Hepatic stellate cell (primary cell): ENCODE data around the gene ATF7IP.
"Not testable (repeated sequence)": the region's sequence is repeated elsewhere in the genome, so short reads cannot be mapped to it uniquely, and the experiment has no call there.

Source experiments
- DNase-seq: peaks from one replicate; pipeline ENCODE4 v3.0.0; 2011; ENCODE audit warnings: low spot score

The ATF7IP gene

DNA sequence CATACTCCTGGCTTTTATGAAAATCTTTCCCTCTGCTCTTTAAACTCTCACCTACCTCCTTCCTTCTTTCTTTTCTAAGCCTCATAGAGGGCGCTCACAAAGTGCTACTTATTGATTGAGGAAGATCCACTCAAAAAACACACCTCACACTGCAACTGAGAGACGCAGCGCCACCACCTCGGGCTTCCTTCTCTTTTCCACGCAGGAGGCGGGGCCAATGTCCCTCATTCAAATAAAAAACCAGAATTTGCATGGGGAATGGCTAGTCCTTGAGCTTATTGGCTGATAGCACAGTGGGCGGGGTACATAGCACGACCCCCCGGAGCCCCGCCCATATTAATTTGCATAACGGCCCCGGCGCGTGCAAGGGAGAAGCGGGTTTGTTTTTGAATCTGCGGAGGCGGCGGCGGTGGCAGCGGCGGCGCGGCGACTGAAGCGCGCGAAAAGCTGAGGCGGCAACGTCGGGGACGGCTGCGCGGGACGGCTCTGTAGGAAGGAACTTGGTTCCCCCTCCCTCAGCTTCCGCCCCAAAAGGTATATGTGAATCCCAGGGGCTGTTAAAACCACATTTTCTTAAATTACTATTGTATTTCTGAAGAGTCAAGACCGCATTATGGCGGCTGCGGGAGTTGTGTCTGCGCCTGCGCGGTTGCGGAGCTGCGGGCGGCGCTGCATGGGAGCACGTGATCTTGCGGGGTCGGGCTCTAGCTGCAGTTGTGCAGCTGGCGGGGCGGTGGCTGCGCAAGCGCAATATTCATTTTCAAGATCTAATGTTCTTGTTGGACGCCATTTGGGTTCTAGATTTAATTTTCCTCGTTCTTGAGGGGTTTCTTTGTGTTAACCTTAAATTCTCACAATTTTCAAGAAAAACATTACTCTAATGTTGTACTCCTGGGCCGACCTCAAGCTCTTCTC is at the start of gene ATF7IP:
TSS of gene ATF7IP (plus strand) at position 389 of the 915 bp plus-strand sequence. CDS start 58,234 bp downstream, outside the sequence.
- DNase-seq = peak; percentile 99

GRCh38 chr12:14317362-14318146 is 47.9 kb upstream of the ATF7IP start:
- no peak for DNase-seq

DNA sequence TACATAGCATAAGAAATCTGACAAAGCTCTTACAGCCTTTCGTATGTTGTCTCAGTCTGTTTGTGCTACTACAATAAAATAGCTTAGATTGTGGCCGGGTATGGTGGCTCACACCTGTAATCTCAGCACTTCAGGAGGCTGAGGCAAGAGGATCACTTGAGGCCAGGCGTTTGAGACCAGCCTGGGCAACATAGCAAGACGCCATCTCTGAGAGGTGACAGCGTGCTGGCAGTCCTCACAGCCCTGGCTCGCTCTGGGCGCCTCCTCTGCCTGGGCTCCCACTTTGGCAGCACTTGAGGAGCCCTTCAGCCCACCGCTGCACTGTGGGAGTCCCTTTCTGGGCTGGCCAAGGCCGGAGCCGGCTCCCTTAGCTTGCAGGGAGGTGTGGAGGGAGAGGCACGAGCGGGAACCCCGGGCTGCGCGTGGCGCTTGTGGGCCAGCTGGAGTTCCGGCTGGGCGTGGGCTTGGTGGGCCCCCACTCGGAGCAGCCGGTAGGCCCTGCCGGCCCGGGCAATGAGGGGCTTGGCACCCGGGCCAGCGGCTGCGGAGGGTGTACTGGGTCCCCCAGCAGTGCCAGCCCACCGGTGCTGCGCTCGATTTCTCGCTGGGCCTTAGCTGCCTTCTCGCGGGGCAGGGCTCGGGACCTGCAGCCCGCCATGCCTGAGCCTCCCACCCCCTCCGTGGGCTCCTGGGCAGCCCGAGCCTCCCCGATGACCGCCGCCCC is 45.6 kb upstream of the ATF7IP start:
- DNase-seq = not testable (repeated sequence)

GRCh38 chr12:14322403-14322802 is 43.1 kb upstream of the ATF7IP start:
- DNase-seq = no peak

DNA sequence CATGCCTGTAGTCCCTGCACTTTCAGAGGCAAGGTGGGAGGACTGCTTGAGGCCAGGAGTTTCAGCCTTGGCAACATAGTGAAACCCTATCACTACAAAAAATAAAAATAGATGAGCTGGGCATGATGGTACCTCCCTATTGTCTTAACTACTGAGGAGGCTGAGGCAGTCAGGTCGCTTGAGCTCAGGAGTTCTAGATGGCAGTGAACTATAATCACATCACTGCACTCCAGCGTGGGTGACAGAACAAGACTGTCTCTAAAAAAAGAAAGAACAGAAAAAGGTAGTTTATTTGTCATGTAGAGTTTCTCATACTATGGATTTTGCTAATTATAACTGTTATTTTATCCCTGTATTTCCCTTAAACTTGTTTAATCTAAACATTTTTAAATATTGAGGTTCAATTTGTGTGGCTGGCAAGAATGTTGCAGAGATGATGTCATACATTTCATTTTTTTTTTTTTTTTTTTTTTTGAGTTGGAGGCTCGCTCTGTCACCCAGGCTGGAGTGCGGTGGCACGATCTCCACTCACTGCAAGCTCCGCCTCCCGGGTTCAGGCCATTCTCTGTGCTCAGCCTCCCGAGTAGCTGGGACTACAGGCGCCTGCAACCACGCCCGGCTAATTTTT is 39.7 kb upstream of the ATF7IP start:
- DNase-seq = no peak

DNA sequence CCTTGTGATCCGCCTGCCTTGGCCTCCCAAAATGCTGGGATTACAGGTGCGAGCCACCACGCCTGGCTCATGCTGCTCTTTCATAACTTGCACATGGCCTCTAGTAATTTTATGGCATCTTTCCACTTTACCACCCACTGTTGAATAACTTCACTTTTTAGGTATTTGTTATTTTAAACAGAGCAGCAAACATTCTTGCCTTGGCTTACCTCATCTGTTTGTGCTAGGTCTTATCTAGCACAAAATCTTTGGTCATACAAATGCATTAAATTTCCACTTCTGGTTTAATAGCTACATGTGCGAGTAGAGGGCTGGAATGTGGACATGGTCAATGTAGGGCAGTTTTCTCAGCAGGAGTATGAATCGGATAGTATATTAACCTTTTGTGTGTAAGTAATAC is 38.8 kb upstream of the ATF7IP start:
- no peak for DNase-seq

DNA sequence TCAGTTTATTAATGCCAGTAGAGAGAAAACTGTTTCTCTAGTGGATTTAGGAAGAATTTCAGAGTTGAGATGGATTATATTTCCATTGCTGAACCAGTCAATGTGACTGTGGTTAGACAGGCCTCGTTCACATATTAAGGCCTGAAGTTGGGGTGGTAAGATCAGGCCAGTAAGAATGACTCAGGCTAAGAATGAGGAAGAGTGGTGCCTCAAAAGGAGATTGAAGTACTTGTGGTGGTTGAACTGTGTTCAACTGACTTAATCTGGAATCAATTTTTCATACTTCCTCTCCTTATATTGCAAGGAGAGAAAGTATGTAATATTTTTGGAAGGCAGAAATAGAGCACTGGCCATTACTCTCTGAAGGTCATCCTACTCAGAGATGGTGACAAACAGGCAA is 37.8 kb upstream of the ATF7IP start:
- peak; percentile 23 for DNase-seq

DNA sequence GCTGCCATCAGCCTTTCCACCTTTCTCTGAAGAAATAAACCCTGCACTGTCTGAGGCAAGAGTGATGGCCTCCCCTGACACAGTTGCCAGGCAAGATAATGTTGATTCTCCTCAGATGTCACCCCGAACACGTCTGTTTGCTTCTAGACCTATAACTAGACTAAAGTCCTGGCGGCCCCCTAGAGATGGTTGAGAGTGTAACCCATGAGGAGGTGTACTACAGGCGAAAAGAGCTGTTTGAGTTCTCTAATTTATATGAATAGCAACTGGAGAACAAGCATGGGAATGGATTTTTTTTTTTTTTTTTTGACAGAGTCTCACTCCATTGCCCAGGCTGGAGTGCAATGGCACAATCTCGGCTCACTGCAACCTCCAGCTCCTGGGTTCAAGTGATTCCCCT is 33.0 kb upstream of the ATF7IP start:
- DNase-seq = no peak

GRCh38 chr12:14340371-14340770 is 25.1 kb upstream of the ATF7IP start:
- DNase-seq = no peak

- DNase-seq = not testable (repeated sequence)
These were observed 14.0 kb upstream of the ATF7IP start for GRCh38 chr12:14351524-14351923.

DNA sequence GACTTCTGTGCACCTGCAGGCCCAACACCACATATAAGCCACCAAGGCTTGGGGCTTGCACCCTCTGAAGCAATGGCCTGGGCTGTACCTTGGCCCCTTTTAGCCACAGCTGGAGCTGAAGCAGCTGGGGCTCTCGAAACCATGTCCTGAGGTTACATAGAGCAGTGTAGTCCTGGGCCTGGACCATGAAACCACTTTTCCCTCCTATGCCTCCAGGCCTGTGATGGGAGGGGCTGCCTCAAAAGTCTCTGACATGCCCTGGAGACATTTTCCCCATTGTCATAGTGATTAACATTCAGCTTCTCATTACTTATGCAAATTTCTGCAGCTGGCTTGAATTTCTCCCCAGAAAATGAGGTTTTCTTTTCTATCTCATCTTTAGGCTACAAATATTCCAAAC is 13.4 kb upstream of the ATF7IP start:
- DNase-seq = not testable (repeated sequence)

- DNase-seq = not testable (repeated sequence)
These were observed 10.8 kb upstream of the ATF7IP start for GRCh38 chr12:14354665-14355064.

DNA sequence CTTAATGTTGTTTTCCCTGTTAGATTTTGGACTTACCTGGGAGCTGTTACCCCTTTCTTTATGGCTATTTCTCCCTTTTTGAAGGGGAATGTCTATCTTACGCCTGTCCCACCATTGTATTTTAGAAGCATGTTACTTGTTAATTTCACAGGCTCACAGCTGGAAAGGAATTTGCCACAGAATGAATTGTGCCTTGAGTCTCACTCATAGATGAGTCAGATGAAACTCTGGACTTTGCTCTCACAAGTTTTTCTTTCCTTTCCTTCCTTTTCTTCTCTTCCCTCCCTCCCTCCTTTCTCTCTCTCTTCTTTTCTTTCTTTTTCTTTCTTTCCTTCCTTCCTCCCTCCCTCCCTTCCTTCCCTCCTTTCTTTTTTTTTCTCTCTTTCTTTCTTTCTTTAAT is 9.3 kb upstream of the ATF7IP start:
- DNase-seq = no peak

GRCh38 chr12:14357486-14357885 is 8.0 kb upstream of the ATF7IP start:
- no peak for DNase-seq

- no peak for DNase-seq
These were observed 3.1 kb upstream of the ATF7IP start for GRCh38 chr12:14362352-14362751.

DNA sequence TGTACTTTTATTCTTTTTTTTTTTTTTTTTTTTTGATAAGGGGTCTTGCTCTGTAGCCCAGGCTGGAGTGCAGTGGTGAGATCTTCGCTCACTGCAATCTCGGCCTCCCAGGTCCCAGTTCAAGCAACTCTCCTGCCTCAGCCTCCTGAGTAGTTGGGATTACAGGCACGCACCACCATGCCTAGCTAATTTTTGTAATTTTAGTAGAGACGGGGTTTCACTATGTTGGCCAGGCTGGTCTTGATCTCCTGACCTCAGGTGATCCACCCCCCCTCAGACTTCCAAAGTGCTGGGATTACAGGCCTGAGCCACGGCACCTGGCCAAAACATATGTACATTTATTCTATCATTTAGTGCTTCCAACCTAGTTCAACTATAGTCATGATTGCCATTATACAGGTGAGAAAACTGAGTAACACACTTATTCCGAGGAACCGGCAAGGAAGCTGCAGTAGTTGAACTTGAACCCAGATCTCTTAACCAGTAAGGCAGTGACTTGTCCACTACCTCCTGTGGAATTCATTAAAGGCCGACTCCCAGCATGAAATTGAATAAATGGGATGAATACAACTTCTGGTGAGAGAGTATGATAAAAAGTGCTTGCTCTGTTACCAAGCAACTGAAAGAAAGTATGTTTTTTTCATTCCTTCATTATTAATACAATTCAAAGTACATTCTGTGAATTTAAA is 755 bp upstream of the ATF7IP start:
- DNase-seq = no peak

- no peak for DNase-seq
These were observed 942 bp downstream of the ATF7IP start for GRCh38 chr12:14366209-14367039.

DNA sequence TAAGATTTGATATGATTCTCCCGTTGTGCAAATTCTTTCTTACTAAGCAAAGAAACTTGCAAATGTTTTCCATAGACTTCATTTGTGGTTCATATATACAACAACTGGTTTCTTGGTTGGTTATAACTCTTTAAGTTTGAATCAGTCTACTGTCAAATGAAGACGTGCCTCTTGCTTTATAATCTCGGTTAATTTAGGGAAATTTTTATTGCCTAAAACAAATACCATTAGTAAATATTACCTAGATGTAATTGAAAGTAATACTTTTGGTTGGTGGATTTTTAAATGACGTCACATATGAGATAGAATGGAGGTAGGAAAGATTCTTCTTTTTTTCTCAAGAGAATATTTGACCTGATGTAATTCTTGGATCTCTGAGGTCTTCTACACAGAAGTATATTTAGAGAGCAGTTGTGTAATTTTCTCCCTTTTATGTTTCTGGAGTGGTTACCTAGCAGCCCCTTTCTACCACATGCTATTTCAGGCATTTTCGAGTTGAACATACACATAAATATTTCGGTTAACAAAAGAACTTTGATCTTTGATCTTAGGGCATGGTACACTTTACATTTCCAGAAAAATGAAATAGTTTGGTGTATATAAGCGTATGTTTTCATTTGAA is 1.7 kb downstream of the ATF7IP start:
- DNase-seq = no peak

DNA sequence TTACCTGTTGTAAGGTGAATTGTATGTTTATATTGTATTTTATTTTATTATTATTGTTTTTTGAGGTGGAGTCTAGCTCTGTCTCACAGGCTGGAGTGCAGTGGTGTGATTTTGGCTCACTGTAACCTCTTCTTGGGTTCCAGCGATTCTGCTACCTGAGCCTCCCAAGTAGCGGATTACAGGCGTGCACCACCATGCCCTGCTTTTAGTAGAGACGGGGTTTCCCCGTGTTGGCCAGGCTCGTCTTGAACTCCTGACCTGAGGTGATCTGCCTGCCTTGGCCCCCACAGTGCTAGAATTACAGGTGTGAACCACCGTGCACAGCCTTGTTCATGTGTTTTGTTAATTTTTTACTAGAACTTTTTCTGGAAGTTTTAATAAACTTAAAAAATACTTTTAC is 3.8 kb downstream of the ATF7IP start:
- no peak for DNase-seq

DNA sequence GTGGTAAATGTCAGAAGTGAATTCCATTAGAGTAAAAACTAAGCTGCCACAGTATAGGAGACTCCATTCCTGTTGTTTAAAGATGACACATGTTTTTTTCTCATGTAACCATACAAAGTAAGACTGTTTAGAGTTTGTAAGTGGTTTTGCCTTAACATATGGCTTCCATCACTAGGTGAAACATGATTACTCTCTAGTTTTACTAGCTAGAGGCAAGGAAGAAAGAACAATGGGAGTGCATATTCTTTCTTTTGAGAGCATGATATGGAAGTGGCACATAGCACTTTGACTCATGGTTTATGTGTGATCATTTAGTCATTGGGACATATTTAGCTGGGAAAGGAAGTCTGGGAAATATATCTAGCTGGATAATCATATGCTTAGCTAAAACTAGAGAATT is 7.7 kb downstream of the ATF7IP start:
- DNase-seq = no peak
